ENCODE data around the gene DHX34. TPM values are rescaled to one million over a fixed set of nuclear protein-coding genes. Genes with fewer than 3 reads are reported as not detected.
A peak's percentile ranks its signal among the peaks of the same experiment; 100 is the strongest.

The DHX34 gene
- total RNA-seq, 1 donor = 11.6 TPM

DNA sequence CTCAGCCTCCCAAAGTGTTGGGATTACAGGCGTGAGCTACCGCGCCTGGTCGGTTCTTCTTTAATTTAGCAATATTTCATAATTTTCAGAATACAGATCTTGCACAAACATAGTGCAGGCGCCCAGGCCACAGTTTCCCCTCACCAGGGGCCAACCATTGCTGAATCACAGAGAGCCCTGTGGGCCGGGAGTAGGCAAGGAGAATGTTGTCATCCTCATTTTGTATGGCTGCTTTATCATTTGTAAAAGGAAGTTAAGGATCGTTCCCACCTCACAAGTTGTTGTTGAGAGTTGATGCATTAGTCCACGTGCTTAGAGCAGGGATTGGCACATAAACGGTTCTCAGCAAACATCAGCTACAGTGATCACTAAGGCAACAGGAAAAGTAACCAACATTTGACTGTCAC is 40.0 kb downstream of the DHX34 start:
- TF ChIP-seq, protein P1, sequence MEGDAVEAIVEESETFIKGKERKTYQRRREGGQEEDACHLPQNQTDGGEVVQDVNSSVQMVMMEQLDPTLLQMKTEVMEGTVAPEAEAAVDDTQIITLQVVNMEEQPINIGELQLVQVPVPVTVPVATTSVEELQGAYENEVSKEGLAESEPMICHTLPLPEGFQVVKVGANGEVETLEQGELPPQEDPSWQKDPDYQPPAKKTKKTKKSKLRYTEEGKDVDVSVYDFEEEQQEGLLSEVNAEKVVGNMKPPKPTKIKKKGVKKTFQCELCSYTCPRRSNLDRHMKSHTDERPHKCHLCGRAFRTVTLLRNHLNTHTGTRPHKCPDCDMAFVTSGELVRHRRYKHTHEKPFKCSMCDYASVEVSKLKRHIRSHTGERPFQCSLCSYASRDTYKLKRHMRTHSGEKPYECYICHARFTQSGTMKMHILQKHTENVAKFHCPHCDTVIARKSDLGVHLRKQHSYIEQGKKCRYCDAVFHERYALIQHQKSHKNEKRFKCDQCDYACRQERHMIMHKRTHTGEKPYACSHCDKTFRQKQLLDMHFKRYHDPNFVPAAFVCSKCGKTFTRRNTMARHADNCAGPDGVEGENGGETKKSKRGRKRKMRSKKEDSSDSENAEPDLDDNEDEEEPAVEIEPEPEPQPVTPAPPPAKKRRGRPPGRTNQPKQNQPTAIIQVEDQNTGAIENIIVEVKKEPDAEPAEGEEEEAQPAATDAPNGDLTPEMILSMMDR (IDR thresholded peaks at IDR 0.05; ENCODE audit: insufficient read depth, low read length) = no peak
- DNase-seq (ENCODE audit: low read depth) = no peak
- H3K4me3 ChIP-seq (ENCODE audit: low read depth, low read length) = no peak overlapping the region

DNA sequence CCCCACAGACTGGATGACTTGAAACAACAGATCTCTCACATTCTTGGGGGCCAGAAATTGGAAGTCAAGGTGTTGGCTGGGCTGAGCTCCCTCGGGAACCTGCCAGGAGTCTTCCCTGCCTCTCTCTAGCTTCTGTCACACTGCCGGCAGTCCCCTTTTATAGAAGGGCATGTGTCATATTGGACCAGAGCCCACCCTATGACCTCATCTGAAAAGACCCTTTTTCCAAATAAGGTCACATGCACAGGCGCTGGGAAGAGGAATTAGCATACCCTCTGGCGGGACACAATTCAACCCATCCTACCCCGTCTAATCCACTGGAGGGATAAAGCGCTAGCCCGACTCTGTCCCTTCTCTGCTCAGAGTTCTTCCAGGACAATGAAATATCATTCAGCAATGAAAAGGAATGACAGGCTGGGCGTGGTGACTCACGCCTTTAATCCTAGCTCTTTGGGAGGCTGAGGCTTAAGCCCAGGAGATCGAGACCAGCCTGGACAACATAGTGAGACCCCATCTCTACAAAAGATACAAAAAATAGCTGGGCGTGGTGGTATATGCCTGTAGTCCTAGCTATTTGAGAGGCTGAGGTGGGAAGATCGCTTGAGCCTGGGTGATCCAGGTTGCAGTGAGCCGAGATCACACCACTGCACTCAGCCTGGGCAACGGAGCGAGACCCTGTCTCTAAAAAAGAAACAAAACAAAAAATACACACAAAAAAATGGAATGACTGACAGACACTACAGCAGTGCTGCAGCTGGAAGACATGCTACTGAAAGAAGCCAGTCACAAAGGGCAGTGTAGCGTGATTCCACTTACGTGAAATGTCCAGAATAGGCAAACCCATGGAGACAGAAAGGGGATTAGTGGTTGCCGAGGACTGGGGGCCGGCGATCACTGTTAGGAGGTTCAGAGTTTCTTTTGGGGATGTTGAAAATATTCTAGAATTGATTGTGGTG is 41.7 kb downstream of the DHX34 start:
- DNase-seq (ENCODE audit: low read depth) = no peak
- TF ChIP-seq, protein P1 (IDR thresholded peaks at IDR 0.05; ENCODE audit: insufficient read depth, low read length) = no peak
- no peak overlapping the region for H3K4me3 ChIP-seq (ENCODE audit: low read depth, low read length)

DNA sequence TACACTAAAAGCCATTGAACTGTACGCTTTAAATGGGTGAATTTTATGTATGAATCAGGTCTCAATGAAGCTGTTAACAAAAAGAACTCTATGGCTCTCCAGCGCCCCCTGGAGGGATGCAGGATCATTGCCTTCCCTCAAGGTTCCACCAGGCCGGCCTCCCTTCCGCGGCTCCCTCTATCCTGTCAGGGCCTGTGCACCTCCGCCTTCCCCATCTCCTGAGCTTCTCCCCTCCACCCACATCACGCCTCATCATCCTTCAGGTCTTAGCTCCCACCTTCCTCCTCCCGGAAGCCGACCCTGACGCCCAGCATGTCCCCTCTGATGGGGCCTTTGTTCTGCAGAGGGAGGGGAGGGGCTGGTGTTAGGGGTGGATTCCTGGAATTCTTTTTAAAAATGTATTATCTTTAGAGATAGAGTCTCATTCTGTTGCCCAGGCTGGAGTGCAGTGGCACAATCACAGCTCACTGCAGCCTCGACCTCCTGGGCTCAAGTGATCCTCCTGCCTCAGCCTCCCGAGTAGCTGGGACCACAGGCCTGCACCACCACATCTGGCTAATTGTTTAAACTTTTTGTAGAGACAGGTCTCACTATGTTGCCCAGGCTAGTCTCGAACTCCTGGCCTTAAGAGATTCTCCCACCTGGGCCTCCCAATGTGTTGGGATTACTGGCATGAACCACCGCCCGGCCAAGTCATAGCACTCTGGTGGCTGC is 42.6 kb downstream of the DHX34 start:
- no peak overlapping the region for H3K4me3 ChIP-seq (ENCODE audit: low read depth, low read length)
- TF ChIP-seq, protein P1 (IDR thresholded peaks at IDR 0.05; ENCODE audit: insufficient read depth, low read length) = peak; percentile 94
- peak; percentile 80 for DNase-seq (ENCODE audit: low read depth)

DNA sequence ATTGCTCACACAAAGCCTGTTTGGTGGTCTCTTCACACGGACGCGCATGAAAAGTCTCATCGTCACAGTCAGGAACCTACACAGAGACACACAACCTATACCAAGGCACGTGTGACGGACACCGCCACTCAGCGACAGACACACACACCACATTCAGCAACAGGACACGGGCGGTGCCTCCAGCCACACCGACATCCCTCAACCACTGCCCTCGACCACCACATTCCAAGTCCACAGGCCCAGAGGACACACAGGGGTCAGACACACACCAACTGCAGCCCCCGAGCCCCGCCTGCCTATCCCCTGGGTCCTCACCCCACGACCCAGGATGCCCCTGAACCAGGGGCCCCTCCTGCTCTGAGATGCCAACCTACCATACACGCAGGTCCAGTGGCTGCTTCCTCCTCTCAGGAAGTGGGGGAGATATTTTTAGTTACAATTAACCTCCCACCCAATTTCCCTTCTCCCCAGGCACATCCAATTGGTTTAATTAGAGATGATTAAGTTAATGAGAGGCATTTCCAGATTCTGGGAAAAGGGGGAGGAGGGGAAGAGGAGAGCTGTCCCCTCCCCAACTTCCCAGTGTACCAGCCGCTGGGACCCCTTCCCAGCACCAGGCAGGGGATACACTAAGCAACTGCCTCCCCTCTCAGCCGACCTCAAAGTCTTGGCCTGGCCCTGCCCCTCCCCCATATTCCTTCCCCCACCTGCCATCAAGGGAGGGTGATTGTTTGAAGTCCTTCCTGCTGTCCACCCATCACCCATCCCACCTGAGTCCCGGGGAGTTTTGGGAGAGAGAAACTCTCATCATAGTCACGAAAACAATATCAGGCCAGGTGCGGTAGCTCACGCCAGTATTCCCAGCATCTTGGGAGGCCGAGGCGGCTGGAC is 49.8 kb downstream of the DHX34 start:
- no peak for DNase-seq (ENCODE audit: low read depth)
- TF ChIP-seq, protein P1 (IDR thresholded peaks at IDR 0.05; ENCODE audit: insufficient read depth, low read length) = no peak
- no peak overlapping the region for H3K4me3 ChIP-seq (ENCODE audit: low read depth, low read length)

DNA sequence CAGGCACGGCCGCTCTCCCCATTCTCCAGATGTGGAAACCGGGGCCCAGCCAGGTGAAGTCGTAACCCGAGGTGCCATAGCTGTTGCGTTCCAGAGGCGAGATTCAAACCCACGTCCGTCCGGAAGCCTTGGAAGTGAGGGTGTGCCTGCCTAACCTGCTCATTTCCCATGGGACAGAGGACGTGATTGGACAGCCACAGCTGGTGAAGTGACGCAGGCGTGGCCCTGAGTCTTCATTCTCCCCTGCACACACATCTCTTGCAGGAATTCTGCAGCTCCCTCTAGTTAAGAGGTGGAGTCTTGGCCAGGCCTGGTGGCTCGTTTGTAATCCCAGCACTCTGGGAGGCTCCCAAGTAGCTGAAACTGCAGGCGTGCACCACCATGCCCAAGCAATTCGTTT is 53.4 kb downstream of the DHX34 start:
- no peak for DNase-seq (ENCODE audit: low read depth)
- H3K4me3 ChIP-seq (ENCODE audit: low read depth, low read length) = no peak overlapping the region
- TF ChIP-seq, protein P1 (IDR thresholded peaks at IDR 0.05; ENCODE audit: insufficient read depth, low read length) = no peak

All from fibroblast of the aortic adventitia (primary cell).